ENCODE measurements around the gene AVEN. TPM values are rescaled to one million over a fixed set of nuclear protein-coding genes. Genes with fewer than 3 reads are reported as not detected.
"Not testable (repeated sequence)": the region's sequence is repeated elsewhere in the genome, so short reads cannot be mapped to it uniquely, and the experiment has no call there.

Gene AVEN
- total and polyA plus RNA-seq, 9 of the 15 experiments (the other 6 are each of a cell fraction or from before 2014, with no cell fraction given), result 1.5 to 6.4 (median 4.7) TPM

DNA sequence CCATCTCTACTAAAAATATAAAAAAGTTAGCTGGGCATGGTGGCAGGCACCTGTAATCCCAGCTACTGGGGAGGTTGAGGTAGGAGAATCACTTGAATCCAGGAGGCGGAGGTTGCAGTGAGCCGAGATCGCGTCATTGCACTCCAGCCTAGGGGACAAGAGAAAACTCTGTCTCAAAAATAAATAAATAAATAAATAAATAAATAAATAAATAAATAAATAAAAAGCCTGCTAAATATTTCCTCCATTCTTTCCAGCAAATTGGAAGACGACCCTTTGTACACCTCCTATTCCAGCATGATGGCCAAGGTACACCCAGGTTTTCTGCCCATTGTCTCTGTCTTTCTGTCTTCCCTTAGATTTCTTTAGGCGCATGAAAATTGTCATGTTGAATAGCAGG, 219.5 kb downstream of the AVEN start:
- 10% methylated on average over 6 of the region's 6 CpGs for WGBS (ENCODE audit: insufficient coverage, low coverage, missing lambda C conversion rate)
- H3K36me3 ChIP-seq (ENCODE audit: control insufficient read depth, insufficient read depth, low read length); intact Hi-C loops (cut with micrococcal nuclease); H3K27me3 ChIP-seq (ENCODE audit: control insufficient read depth in 2 of 2, insufficient read depth in 2 of 2, low read length in 2 of 2); H3K9me1 ChIP-seq (ENCODE audit: control insufficient read depth, insufficient read depth, low read length); H3K4me1 ChIP-seq (replicated peaks in 1 of 2; ENCODE audit: control insufficient read depth in 2 of 2, insufficient read depth in 2 of 2, low read length in 2 of 2); H4K20me1 ChIP-seq (replicated peaks; ENCODE audit: control insufficient read depth, insufficient read depth, low read length); H3K27ac ChIP-seq (ENCODE audit: extremely low read depth, low read depth, low read length); POLR2A ChIA-PET; BruUV-seq (replicated peaks); H2AFZ ChIP-seq (ENCODE audit: low read depth, low read length); FAIRE-seq; H3K4me2 ChIP-seq (ENCODE audit: insufficient read depth, low read length); H3K9me3 ChIP-seq (replicated peaks; ENCODE audit: control insufficient read depth, insufficient read depth, low read depth, low read length); H3K4me3 ChIP-seq; DNase-seq (ENCODE audit: extremely low read depth in 1 of 4, low spot score in 3 of 4); ATAC-seq; H3K9ac ChIP-seq (ENCODE audit: insufficient read depth in 1 of 2, low read depth in 2 of 2, low read length in 2 of 2); CTCF ChIA-PET (ENCODE audit: low intra/inter-chr PET ratio); in situ Hi-C loops (cut with MboI); H3K79me2 ChIP-seq (ENCODE audit: control insufficient read depth, insufficient read depth, low read length): not testable (repeated sequence)

Other genes starting within 250 kb of the AVEN start
- gene CHRM5, start 70.7 kb downstream of the AVEN start, total RNA-seq (2014; rRNA removed), result not detected in 2 replicates
- not detected in 2 replicates for gene CHRM5, start 70.7 kb downstream of the AVEN start, total RNA-seq (2014; rRNA removed; fragmentation: Illumina TruSeq; extraction: Trizol)
- gene CHRM5, start 70.7 kb downstream of the AVEN start, total RNA-seq (2015; rRNA removed; fragmentation: Illumina TruSeq; extraction: Trizol), result not detected in 2 replicates
- gene CHRM5, start 70.7 kb downstream of the AVEN start, total RNA-seq (2021), result not detected in 2 replicates
- gene CHRM5, start 70.7 kb downstream of the AVEN start, polyA plus RNA-seq (2011; rRNA removed), result not detected in 2 replicates
- not detected in 2 replicates for gene CHRM5, start 70.7 kb downstream of the AVEN start, polyA plus RNA-seq (2014; fragmentation: Illumina TruSeq; extraction: Trizol)
- gene CHRM5, start 70.7 kb downstream of the AVEN start, polyA plus RNA-seq (2014; fragmentation: Nextera tagmentation; extraction: Ambion mirVana), result not detected
- gene CHRM5, start 70.7 kb downstream of the AVEN start, polyA plus RNA-seq (2014; rRNA removed), result not detected in 2 replicates
- 33.5 and 34.1 TPM in 2 replicates for gene EMC7, start 62.7 kb upstream of the AVEN start, total RNA-seq (2014; rRNA removed)
- 43.2 and 50.4 TPM in 2 replicates for gene EMC7, start 62.7 kb upstream of the AVEN start, total RNA-seq (2014; rRNA removed; fragmentation: Illumina TruSeq; extraction: Trizol)
- gene EMC7, start 62.7 kb upstream of the AVEN start, total RNA-seq (2015; rRNA removed; fragmentation: Illumina TruSeq; extraction: Trizol), result 44.8 and 49.7 TPM in 2 replicates
- 56.4 and 63.7 TPM in 2 replicates for gene EMC7, start 62.7 kb upstream of the AVEN start, total RNA-seq (2021)
- gene EMC7, start 62.7 kb upstream of the AVEN start, polyA plus RNA-seq (2011; rRNA removed), result 64.2 and 80.2 TPM in 2 replicates
- gene EMC7, start 62.7 kb upstream of the AVEN start, polyA plus RNA-seq (2014; fragmentation: Illumina TruSeq; extraction: Trizol), result 92.8 and 102 TPM in 2 replicates
- gene EMC7, start 62.7 kb upstream of the AVEN start, polyA plus RNA-seq (2014; fragmentation: Nextera tagmentation; extraction: Ambion mirVana), result 10 to 100 TPM; 25.8 to 48.3 TPM
- gene EMC7, start 62.7 kb upstream of the AVEN start, polyA plus RNA-seq (2014; rRNA removed), result 64.3 and 73.1 TPM in 2 replicates
- gene PGBD4, start 62.9 kb upstream of the AVEN start, total RNA-seq (2014; rRNA removed), result 2.2 TPM in 2 replicates
- gene PGBD4, start 62.9 kb upstream of the AVEN start, total RNA-seq (2014; rRNA removed; fragmentation: Illumina TruSeq; extraction: Trizol), result 3.0 and 3.1 TPM in 2 replicates
- 2.9 and 3.3 TPM in 2 replicates for gene PGBD4, start 62.9 kb upstream of the AVEN start, total RNA-seq (2015; rRNA removed; fragmentation: Illumina TruSeq; extraction: Trizol)
- gene PGBD4, start 62.9 kb upstream of the AVEN start, total RNA-seq (2021), result 2.1 and 2.2 TPM in 2 replicates
- gene PGBD4, start 62.9 kb upstream of the AVEN start, polyA plus RNA-seq (2011; rRNA removed), result 4.3 and 4.9 TPM in 2 replicates
- 3.0 and 3.4 TPM in 2 replicates for gene PGBD4, start 62.9 kb upstream of the AVEN start, polyA plus RNA-seq (2014; fragmentation: Illumina TruSeq; extraction: Trizol)
- gene PGBD4, start 62.9 kb upstream of the AVEN start, polyA plus RNA-seq (2014; fragmentation: Nextera tagmentation; extraction: Ambion mirVana), result 1 to 10 TPM; 2.3 to 2.5 TPM
- 2.7 and 3.2 TPM in 2 replicates for gene PGBD4, start 62.9 kb upstream of the AVEN start, polyA plus RNA-seq (2014; rRNA removed)
- gene KATNBL1, start 170.9 kb upstream of the AVEN start, total RNA-seq (2014; rRNA removed), result 21.2 and 21.3 TPM in 2 replicates
- 40.0 and 51.1 TPM in 2 replicates for gene KATNBL1, start 170.9 kb upstream of the AVEN start, total RNA-seq (2014; rRNA removed; fragmentation: Illumina TruSeq; extraction: Trizol)
- 34.3 and 40.2 TPM in 2 replicates for gene KATNBL1, start 170.9 kb upstream of the AVEN start, total RNA-seq (2015; rRNA removed; fragmentation: Illumina TruSeq; extraction: Trizol)
- gene KATNBL1, start 170.9 kb upstream of the AVEN start, total RNA-seq (2021), result 27.8 and 30.0 TPM in 2 replicates
- gene KATNBL1, start 170.9 kb upstream of the AVEN start, polyA plus RNA-seq (2011; rRNA removed), result 43.5 and 46.0 TPM in 2 replicates
- gene KATNBL1, start 170.9 kb upstream of the AVEN start, polyA plus RNA-seq (2014; fragmentation: Illumina TruSeq; extraction: Trizol), result 18.2 and 22.3 TPM in 2 replicates
- 10 to 100 TPM in 1 of 2 experiments, 1 to 10 TPM in 1; 6.6 to 10.6 TPM for gene KATNBL1, start 170.9 kb upstream of the AVEN start, polyA plus RNA-seq (2014; fragmentation: Nextera tagmentation; extraction: Ambion mirVana)
- gene KATNBL1, start 170.9 kb upstream of the AVEN start, polyA plus RNA-seq (2014; rRNA removed), result 24.0 and 27.7 TPM in 2 replicates
- 143 and 189 TPM in 2 replicates for gene EMC4, start 185.8 kb upstream of the AVEN start, total RNA-seq (2014; rRNA removed)
- 104 and 107 TPM in 2 replicates for gene EMC4, start 185.8 kb upstream of the AVEN start, total RNA-seq (2014; rRNA removed; fragmentation: Illumina TruSeq; extraction: Trizol)
- gene EMC4, start 185.8 kb upstream of the AVEN start, total RNA-seq (2015; rRNA removed; fragmentation: Illumina TruSeq; extraction: Trizol), result 99.8 and 111 TPM in 2 replicates
- 98.2 and 102 TPM in 2 replicates for gene EMC4, start 185.8 kb upstream of the AVEN start, total RNA-seq (2021)
- 83.3 and 88.4 TPM in 2 replicates for gene EMC4, start 185.8 kb upstream of the AVEN start, polyA plus RNA-seq (2011; rRNA removed)
- 130 and 139 TPM in 2 replicates for gene EMC4, start 185.8 kb upstream of the AVEN start, polyA plus RNA-seq (2014; fragmentation: Illumina TruSeq; extraction: Trizol)
- 10 to 100 TPM; 46.0 to 59.3 TPM for gene EMC4, start 185.8 kb upstream of the AVEN start, polyA plus RNA-seq (2014; fragmentation: Nextera tagmentation; extraction: Ambion mirVana)
- 137 and 181 TPM in 2 replicates for gene EMC4, start 185.8 kb upstream of the AVEN start, polyA plus RNA-seq (2014; rRNA removed)